ENCODE measurements around the gene KEAP1.

DNA sequence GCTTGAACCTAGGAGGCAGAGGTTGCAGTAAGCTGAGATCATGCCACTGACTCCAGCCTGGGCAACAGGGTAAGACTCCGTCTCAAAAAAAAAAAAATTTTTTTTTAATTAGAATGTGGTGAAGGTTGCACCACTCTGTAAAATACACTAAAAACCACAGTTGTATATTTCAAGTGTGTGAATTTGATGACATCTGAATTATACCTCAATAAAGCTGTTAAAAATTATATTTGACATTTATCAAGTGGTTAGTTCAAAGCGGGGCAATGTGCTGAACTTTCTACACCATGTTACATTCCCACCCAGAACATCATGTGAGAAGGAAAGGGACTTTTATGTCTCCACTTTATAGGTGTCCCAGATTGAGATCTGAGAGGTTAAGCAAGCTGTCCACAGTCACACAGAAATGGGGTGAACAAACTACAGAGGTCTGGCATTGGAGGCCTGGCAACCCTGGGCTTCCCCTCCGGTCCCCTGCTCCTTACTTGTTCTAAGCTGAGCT is 20.0 kb upstream of the KEAP1 start:
- TF ChIP-seq, protein P1, sequence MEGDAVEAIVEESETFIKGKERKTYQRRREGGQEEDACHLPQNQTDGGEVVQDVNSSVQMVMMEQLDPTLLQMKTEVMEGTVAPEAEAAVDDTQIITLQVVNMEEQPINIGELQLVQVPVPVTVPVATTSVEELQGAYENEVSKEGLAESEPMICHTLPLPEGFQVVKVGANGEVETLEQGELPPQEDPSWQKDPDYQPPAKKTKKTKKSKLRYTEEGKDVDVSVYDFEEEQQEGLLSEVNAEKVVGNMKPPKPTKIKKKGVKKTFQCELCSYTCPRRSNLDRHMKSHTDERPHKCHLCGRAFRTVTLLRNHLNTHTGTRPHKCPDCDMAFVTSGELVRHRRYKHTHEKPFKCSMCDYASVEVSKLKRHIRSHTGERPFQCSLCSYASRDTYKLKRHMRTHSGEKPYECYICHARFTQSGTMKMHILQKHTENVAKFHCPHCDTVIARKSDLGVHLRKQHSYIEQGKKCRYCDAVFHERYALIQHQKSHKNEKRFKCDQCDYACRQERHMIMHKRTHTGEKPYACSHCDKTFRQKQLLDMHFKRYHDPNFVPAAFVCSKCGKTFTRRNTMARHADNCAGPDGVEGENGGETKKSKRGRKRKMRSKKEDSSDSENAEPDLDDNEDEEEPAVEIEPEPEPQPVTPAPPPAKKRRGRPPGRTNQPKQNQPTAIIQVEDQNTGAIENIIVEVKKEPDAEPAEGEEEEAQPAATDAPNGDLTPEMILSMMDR (IDR thresholded peaks at IDR 0.05; ENCODE audit: poor library complexity, severe bottlenecking), result no peak
- TF ChIP-seq POLR2AphosphoS5 (IDR thresholded peaks at IDR 0.05) (no peak), EP300 (conservative IDR thresholded peaks at IDR 0.05; ENCODE audit: poor library complexity, severe bottlenecking) (no peak), RAD21 (conservative IDR thresholded peaks at IDR 0.05) (no peak), EZH2 (IDR thresholded peaks at IDR 0.05; ENCODE audit: borderline replicate concordance, insufficient read depth, low read length, poor library complexity, severe bottlenecking) (no peak), TAF1 (IDR thresholded peaks at IDR 0.05; ENCODE audit: low read depth) (no peak)

All from neural cell (in vitro differentiated cells).